T-helper 9 cell (primary cell): ENCODE measurements around the gene PLA2G7.
"Not testable (repeated sequence)": the region's sequence is repeated elsewhere in the genome, so short reads cannot be mapped to it uniquely, and the experiment has no call there.

Experiments used
- DNase-seq: peaks from one replicate; pipeline ENCODE4 v3.0.0-alpha.2; 2020
- total RNA-seq, 2 donors: gene quantifications; one replicate each; lab custom pipeline; 2026; lab: John Stamatoyannopoulos, UW

The PLA2G7 gene
- total RNA-seq, result 0 reads per million in 2 donors

DNA sequence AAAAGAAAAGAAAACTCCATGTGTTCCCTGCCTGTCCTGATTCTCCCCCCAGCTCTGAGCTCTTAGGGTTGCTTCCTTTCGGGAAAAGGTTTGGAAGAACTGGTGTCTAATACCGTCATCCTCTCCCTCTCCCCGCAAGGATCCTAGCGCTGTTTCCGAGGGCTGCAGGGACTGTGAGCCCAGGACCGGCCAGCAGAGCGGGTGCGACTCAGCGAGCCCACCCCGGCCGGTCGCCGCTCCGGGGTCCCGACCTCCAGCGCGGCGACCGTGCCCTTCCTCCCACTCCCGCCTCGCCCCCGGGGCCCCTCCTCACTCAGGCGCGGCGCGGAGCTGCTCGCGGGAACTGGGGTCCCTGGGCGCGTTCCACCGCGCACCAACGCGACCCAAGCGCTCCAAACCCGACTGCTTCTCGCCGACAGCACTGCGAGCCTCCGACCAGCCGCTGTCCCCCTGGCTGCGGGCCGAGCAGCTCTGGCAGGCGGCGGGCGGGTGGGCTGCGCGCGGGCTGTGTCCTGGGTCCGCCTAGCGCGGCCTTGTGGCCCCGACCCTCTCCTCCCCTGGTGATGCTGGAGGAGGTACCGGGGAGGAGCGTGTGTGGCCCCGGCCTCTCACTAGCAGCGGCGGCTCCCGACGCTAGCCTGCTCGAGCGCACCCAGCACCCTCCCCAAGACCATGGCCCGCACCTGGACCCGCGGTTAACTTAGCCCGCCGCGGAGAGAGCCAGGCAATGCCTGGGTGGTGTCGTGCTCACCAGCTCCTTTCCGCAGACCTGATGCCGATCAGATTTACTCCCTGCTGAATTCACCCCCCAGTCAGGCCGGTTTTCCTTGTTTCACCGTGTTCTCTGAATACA lies at the start of gene PLA2G7:
Gene PLA2G7, minus strand, starts transcription at position 509 of the 853 bp plus-strand sequence. CDS start 12,484 bp downstream, outside the sequence.
- DNase-seq, result no peak

DNA sequence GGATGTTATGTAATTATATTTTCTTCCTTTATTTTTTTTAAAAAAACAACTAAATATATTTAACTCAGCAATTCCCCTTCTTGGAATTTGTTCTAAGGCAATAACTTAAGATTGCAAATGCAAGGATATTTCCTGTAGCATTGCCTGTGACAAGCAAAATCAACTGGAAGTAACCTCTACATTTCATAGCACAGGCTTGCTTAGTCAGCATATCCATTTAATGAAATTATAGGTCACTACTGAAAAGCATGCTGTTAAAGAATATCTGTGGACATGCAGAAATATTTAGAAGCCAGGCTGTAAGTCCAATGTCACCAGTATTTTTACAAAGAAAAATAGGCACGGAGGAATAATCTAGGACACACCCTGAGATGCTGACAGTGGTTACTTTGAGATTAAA lies 49.4 kb upstream of the PLA2G7 start:
- DNase-seq, result no peak

GRCh38 chr6:46781478-46782378 lies 46.6 kb upstream of the PLA2G7 start:
- no peak for DNase-seq

DNA sequence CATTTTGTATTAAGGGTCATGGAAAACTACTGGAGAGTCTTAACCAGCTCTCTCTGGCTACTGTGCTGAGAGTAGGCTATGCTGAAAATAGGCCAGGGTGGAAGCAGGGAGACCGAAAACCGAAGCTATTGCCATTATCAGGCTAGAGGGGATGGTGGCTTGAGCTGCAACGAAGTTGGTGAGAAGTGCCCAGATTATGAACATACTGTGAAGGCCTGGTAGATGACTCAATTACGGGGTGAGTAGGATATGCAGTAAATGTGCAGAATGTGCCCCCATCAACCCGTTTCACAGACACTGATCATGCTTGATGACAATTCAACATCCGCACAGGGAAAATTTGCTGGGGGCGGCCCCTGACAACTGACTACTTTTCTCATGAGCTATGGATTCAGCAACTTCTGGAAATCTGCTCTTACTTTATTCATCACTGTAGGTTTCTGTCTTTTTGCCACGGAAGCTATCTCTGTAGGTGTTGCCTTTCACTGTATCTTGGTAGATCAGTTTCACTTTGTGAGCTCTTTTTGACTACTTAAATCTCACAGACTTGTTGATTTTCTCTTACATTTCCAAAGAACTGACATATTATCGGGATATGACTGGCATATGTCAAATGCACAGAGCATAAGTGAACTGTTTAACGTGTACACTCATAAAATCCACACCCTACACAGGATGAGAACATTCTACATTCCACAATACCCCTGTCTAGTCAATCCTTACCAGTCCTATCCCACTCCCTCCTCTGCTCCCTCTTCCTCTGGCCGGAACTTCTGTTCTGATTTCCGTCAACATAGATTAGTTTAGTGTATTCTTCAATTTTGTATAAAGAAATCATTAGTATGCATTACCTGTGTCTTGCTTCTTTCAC lies 42.5 kb upstream of the PLA2G7 start:
- no peak for DNase-seq

DNA sequence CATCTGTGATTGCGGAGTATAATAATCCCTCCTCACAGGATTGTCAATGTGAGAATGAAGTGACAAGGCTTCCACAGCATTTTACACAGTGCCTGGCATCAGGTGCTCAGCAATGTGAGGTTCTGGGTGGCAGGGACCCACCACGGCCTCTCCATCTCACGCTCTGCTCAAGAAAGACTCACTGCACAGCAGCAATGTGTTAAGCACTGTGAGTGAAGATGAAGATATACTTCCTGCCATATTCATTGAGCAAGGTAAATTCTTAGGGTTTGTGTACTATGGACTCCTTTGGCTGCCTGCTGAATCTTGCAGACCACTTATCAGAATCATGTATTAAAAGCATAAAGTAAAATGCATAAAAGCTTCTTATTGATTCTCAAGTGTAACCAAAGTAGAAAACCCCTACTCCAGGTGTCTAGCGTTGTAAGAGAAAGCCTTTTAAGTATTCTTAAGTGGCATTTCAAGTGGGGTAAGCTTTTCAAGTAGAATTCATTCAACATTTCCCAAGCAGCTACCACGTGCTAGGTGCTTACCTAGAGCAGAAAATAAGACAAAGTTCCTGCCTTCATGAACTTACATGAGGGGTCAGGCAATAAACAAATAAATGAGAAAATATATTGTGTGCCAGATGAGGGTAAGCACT lies 41.0 kb upstream of the PLA2G7 start:
- DNase-seq, result no peak

DNA sequence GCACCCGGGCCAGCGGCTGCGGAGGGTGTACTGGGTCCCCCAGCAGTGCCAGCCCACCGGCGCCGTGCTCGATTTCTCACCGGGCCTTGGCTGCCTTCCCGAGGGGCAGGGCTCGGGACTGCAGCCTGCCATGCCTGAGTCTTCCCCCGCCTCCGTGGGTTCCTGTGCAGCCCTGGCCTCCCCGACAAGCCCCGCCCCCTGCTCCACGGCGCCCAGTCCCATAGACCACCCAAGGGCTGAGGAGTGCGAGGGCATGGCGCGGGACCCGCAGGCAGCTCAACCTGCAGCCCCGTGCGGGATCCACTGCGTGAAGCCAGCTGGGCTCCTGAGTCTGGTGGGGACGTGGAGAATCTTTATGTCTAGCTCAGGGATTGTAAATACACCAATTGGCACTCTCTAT lies 39.6 kb upstream of the PLA2G7 start:
- DNase-seq, result not testable (repeated sequence)

DNA sequence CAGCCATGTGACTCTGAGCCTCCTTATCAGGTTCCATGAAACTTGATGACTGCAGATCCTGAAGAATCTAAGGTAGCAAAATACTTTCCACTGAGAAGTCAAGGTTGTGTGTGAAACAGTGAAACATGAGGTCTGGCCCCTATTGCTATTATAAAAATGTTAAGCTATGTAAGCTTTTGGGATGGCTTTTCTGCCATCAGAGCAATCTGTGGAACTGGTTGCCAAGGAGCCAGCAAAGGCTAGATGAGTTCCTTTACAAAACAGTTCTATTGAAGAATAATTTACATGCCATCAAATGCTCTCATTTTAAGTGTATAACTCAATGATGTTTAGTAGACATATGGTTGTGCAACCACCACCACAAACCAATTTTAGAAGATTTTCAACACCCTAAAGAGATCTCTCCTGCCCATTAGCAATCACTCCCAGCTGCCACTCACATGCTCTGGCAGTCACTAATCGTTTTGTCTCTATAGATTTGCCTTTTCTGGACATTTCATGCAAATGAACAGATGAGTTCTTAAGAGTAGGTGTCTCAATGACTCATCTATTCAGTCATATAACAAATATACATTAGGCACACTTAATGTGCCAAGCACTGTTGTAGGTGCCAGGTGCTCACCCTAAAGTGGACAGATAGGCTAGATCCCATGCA lies 38.2 kb upstream of the PLA2G7 start:
- DNase-seq, result no peak

DNA sequence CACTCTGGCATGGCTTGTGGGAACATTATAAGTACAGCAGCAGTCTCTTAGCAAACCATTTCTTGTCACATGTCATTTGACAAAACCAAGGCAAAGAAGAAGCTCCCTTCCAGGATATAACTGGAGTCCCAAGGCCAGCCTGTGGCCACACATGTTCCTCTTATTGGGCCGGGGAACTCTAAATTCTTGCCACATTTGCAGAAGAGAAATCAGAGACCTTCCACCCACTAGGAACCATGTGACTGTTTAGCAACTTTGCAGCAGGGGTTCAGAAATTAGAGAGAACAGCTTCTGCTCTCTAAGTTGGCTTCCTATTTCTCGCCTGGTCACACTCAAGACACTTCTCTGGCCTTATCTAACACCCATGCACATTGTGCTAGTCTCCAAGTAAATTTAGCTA lies 37.6 kb upstream of the PLA2G7 start:
- no peak for DNase-seq

- no peak for DNase-seq
These were observed 36.8 kb upstream of the PLA2G7 start for GRCh38 chr6:46772016-46772415.

GRCh38 chr6:46764961-46765360 lies 29.8 kb upstream of the PLA2G7 start:
- DNase-seq, result no peak

GRCh38 chr6:46764280-46764679 lies 29.1 kb upstream of the PLA2G7 start:
- not testable (repeated sequence) for DNase-seq

GRCh38 chr6:46763466-46763865 lies 28.3 kb upstream of the PLA2G7 start:
- DNase-seq, result no peak

- DNase-seq, result no peak
These were observed 25.8 kb upstream of the PLA2G7 start for GRCh38 chr6:46760925-46761324.

- DNase-seq, result no peak
These were observed 24.0 kb upstream of the PLA2G7 start for GRCh38 chr6:46758960-46759753.

- no peak for DNase-seq
These were observed 22.0 kb upstream of the PLA2G7 start for GRCh38 chr6:46757214-46757596.

DNA sequence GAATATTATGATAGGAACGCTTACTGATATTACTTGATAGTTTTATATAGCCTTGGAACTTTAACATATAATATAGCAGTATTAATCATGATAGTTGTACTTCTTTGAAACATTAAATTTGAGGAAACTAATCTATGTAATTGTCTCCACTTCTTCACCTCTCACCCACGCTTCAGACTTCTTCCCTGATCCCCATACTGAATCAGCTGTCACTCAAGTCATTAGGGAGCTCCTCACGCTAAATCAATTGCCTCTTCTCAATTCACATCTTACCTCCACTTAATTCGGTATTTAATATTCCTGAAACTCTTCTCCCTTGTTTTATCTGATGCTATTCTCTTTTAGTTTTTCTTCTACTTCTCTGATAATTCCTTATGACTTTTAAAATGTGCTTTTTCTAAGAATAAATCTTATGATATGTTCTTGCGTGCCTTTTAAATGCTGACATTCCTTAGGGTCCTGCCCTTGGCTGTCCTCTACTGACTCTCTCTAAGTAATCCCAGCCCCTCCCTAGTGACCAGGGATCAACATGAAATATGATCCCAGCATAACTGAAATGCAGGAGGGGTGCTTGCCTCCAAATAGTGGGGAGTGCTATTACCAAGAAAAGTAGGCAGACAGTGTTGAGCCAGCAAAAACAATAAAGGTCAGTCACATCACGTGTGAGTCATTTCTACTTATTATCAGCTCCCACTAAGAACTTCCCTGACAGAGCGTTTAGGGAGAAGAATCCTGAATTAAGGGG lies 21.5 kb upstream of the PLA2G7 start:
- no peak for DNase-seq

- no peak for DNase-seq
These were observed 20.7 kb upstream of the PLA2G7 start for GRCh38 chr6:46755865-46756264.

DNA sequence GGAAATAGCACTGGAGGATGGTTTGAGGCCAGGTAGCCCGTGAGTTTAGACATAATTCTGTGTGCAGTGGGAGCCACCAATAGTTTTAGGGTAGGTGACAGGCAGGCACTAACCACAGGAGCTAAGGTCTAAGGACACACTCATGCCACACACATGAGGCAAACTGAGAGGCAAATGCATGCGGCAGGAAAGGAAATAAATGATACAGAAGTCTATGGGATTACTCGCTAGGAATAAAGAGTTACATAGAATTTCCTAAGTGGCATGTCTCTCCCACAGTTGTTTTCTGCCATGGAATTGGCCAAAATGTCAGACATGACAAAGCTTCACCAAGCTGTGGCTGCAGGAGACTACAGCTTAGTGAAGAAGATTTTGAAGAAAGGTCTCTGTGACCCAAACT lies 16.5 kb upstream of the PLA2G7 start:
- no peak for DNase-seq

GRCh38 chr6:46749731-46750130 lies 14.6 kb upstream of the PLA2G7 start:
- no peak for DNase-seq

GRCh38 chr6:46748940-46749503 lies 13.8 kb upstream of the PLA2G7 start:
- DNase-seq, result no peak
